Measurements from ENCODE around the gene RARB. TPM values are rescaled to one million over a fixed set of nuclear protein-coding genes. Genes with fewer than 3 reads are reported as not detected.

The RARB gene
- total and polyA plus RNA-seq, 2 donors (not counting 3 experiments of a cell fraction or from before 2014, with no cell fraction given) = 15.3 to 23.4 TPM

- no peak overlapping the region for H2AFZ ChIP-seq (ENCODE audit: low read depth, low read length)
- H3K9ac ChIP-seq (replicated peaks; ENCODE audit: extremely low read depth, insufficient read depth, low read length) = no peak overlapping the region
Measured at GRCh38 chr3:25424614-25425013, 3.4 kb upstream of the RARB start.

More at GRCh38 chr3:25424614-25425013, 3.4 kb upstream of the RARB start:
- no peak for TF ChIP-seq MYC (IDR thresholded peaks at IDR 0.05; ENCODE audit: low read depth, low read length)
- TF ChIP-seq POLR2AphosphoS5 (IDR thresholded peaks at IDR 0.05; ENCODE audit: insufficient read depth, low read depth, low read length) = no peak
- no peak for TF ChIP-seq CTCF (IDR thresholded peaks at IDR 0.05; ENCODE audit: extremely low read depth in 1 of 2, insufficient read depth in 1 of 2, low read depth in 1 of 2, low read length in 2 of 2)
- no peak for TF ChIP-seq GATA2 (IDR thresholded peaks at IDR 0.05; ENCODE audit: insufficient read depth, insufficient read length, low read depth, low read length)
- no peak for TF ChIP-seq MAX (IDR thresholded peaks at IDR 0.05; ENCODE audit: insufficient read depth, insufficient read length)
- no peak for TF ChIP-seq EZH2 (IDR thresholded peaks at IDR 0.05; ENCODE audit: borderline replicate concordance, low read depth, low read length, severe bottlenecking)
- no peak for TF ChIP-seq POLR2A (IDR thresholded peaks at IDR 0.05; ENCODE audit: low read depth, low read length)
- no peak for TF ChIP-seq FOS (IDR thresholded peaks at IDR 0.05; ENCODE audit: borderline replicate concordance, insufficient read depth, low read length)
- TF ChIP-seq JUN (IDR thresholded peaks at IDR 0.05; ENCODE audit: borderline replicate concordance, insufficient read depth, insufficient read length, low read depth) = no peak
- no peaks in the 10 kb centered on the region for H4K20me1 ChIP-seq (replicated peaks; ENCODE audit: control insufficient read depth, extremely low read depth, insufficient read depth, low read length)
- BruUV-seq (replicated peaks) = no TSS peak
- H3K4me1 ChIP-seq (ENCODE audit: control insufficient read depth, extremely low read depth, insufficient read depth, low read length) = peaks cover 8% of the 10 kb centered on the region
- H3K27me3 ChIP-seq (ENCODE audit: control insufficient read depth in 2 of 2, insufficient read depth in 2 of 2, low read length in 2 of 2) = no peaks in the 10 kb centered on the region
- no peak overlapping the region for H3K4me2 ChIP-seq (ENCODE audit: insufficient read depth, low read length)
- intact Hi-C loops (cut with micrococcal nuclease) = loop anchor here (5.0 kb wide), 1 partner anchor 402 kb away; no protein-coding TSS in a partner anchor
- no peaks in the 10 kb centered on the region for H3K36me3 ChIP-seq (ENCODE audit: control insufficient read depth in 2 of 2, extremely low read depth in 1 of 2, insufficient read depth in 2 of 2, low read length in 2 of 2)
- no peaks in the 10 kb centered on the region for H3K9me1 ChIP-seq (replicated peaks; ENCODE audit: control insufficient read depth, extremely low read depth, insufficient read depth, low read length)
- POLR2A ChIA-PET = no interaction called here
- no peak for FAIRE-seq
- dilution Hi-C loops (cut with MboI; ENCODE audit: extremely low pct_ligation_motif_present, low sequenced_read_pairs) = no loop called here
- CTCF ChIA-PET = interaction anchor here (1.5 to 2.0 kb wide), 2 partner anchors 36 to 169 kb away, joined by 3 to 8 read pairs; no protein-coding TSS in a partner anchor
- H3K9me3 ChIP-seq (replicated peaks; ENCODE audit: control insufficient read depth, insufficient read depth, low read length) = no peaks in the 10 kb centered on the region
- peaks cover 15% of the 10 kb centered on the region for H3K79me2 ChIP-seq (ENCODE audit: control insufficient read depth, insufficient read depth, low read length)
- DNase-seq (ENCODE audit: low read depth, low spot score) = no peak
- no peak overlapping the region for H3K4me3 ChIP-seq (replicated peaks in 1 of 3; ENCODE audit: insufficient read depth in 1 of 3, low read depth in 1 of 3, low read length in 3 of 3)
- H3K27ac ChIP-seq (ENCODE audit: insufficient read depth, low read depth, low read length) = no peak overlapping the region
